Activated T-cell treated with anti-CD3 and anti-CD28 coated beads, Interleukin-2, amount 50 U/mL, for 48 hours (primary cell): ENCODE results near the gene OLFM4.

Experiments
- DNase-seq, 2 experiments: peaks; one replicate each; pipeline ENCODE4 v3.0.0-alpha.2; 2020

Gene OLFM4

DNA sequence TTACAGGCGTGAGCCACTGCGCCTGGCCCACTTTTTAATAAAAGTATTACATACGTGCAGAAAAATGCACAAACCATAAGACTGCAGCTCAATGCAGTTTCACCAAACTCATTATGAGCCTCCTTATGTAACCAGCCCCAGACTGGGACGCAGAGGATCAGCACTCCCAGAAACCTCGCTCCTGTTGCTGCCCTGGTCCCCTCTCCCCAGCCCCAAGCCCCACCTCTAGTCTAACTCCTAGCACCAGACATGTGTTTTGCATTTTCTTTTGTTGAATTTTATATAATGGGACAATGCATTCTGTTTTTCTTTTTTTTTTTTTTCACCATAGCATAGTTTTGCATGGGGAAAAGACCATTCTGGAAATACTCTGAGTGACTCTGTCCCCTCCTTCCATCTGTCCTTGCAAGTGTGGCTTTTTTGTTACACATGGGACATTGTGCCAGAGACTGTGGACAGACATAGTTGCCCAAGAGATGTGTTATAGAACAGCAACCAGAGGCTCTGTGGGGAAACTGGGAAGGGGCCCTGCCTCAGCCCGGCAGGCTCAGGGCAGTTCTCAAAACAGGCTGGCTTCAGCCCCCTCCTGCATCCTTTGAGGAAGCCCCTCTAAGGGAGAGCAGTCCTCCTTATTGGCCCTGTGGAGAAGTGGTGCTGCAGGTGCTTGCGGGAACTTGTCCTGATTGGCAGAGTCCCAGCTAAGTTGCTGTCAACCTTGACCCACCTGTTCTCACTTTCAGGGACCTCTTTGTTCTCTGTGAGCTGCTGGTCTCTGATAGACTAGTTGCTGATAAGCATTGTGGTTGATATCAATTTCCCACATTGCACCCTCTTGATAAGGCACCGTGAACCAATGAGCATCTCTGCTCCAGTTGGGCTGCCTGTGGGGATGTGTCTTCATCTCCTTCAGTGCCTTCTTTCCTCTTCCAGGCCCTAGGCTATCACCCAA, 13.8 kb upstream of the OLFM4 start:
- no peak for DNase-seq

DNA sequence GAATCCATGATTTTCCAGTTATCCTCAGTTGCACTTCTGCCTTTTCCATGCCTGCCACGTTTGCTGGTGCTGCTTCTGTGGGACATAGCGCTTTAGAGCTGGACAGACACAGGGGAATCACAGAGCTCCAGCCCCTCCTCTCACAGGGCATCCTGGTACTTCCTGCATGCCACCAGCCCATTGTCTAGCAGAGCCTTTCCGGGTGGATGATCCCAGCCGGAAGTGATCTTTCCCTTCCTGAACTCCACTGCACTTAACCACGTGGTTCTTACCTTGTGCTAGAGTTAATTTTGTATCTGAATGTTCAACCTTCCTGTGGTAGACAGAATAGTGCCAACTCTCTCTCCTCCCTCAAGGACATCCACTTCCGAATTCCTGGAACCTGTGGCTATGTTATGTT, 12.6 kb upstream of the OLFM4 start:
- no peak for DNase-seq

DNA sequence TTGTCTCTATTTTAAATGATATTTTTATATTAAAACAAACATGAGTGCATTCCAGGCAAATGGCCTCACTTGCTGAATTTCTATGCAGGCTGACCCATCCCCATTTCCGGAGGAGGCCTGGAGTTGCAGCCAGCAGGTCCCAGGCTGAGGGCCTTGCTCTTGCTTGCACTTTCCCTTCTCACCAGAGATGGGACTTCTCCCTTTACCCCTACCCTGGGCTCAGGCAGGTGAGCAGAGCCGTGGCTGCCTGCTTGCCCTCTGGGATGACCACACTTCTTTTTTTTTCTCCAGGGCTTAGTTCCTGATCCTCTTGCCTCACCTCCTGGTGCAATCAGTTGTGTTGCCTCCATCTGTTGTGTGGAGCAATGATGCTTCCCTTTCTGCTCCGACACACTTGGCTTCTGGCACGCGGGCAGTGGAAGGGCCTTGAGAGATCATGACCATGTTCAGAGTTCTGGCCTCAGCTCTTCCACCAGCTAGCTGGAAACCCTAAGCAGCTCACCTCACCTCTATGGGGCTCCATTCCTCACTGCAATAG, 11.1 kb upstream of the OLFM4 start:
- DNase-seq = no peak

DNA sequence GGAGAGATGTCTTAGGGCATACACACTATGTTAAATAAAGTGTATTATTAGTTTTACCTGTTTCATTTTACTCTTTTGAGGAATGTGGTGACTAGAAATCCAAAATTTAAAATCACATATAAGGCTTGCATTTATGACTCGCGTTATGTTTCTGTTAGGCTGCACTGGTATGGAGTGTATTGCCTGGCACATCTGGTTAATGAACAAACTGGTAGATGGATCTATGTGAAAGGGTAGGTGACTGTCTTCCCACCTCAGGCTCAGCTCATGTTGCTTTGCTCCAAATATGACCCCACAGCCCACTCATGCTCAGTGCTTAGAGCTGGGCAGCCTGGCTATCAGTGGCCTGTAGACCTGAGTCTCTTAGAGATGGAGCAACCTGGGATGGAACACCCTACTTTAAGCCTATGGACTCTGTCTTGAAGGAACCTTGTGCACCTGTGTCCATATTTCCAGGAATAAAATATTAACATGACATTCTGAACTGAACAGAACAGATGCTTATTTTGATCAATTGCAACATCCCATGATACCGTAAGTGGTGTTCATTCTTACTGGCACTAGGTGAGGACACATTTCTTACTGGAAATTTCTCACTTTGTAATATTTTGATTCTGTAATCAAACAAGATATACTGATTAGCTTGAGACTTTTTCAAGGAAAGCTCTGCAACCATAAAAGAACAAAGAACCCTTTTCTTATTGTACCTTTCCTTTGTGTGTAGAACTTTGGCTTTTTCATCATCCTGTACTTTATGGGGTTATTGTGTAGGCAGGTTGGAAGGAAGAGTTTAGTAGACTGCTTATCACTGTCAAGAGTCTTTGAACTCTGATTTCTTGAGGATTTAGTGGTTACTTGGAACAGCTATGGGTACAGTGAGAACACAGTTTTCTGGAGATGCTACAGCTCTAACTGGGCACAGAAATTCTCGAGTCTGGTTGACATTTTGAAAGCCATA, 9.6 kb upstream of the OLFM4 start:
- no peak for DNase-seq

GRCh38 chr13:53020764-53021335, 7.8 kb upstream of the OLFM4 start:
- no peak for DNase-seq

DNA sequence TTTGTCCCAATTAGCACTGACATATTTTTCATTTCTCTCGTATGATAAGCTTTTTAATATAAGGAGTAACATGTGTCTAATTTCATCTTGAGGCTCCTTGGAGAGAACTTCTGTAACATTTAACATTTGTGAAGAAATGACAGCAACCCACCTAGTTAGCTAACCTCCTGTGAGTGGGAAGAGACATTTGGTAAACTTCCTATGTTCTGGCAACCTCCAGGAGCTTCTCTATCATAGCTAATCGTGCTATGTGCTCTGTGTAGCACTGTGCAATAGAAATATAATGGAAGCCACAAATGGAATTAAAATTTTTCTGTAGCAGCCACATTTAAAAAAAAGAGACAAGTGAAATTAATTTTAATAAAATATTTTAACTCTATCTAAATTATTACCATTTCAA, 5.4 kb upstream of the OLFM4 start:
- DNase-seq = no peak

GRCh38 chr13:53028063-53028462, 550 bp upstream of the OLFM4 start:
- DNase-seq = no peak

DNA sequence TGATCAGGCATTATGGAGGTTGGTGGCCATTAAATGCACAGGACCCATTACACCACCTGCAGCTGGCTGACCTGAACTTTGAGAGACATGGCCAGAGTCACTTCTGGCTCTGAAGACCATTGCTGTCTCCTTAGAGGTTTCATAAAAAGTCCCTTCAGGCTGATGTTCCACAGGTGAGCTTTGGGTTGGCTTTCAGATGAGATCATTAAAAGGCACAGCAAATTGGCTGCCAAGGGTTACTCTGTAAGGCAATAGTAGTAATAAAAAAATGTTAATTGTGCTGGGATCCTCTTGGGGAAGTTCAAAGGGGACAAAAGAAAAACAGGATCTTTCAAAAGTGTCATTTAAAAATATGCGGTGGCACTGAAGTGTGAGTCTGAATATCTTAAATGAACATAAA, 4.2 kb downstream of the OLFM4 start:
- DNase-seq = no peak

GRCh38 chr13:53038993-53039392, 10.4 kb downstream of the OLFM4 start:
- no peak for DNase-seq

- no peak for DNase-seq
These were observed 13.4 kb downstream of the OLFM4 start for GRCh38 chr13:53041968-53042516.

DNA sequence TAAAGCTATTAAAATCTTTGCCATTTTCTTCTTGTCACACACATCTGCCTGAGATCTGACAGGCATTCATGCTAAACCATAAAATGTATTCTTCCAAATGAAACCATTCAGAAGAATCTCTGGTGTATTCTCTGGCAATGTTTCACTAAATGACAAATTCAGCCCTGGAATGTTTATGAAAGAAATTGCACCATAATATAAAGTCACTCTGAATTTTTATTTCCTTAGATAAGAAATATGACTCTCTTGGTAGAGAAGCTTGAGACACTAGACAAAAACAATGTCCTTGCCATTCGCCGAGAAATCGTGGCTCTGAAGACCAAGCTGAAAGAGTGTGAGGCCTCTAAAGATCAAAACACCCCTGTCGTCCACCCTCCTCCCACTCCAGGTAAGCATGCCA, 14.3 kb downstream of the OLFM4 start:
- no peak for DNase-seq

DNA sequence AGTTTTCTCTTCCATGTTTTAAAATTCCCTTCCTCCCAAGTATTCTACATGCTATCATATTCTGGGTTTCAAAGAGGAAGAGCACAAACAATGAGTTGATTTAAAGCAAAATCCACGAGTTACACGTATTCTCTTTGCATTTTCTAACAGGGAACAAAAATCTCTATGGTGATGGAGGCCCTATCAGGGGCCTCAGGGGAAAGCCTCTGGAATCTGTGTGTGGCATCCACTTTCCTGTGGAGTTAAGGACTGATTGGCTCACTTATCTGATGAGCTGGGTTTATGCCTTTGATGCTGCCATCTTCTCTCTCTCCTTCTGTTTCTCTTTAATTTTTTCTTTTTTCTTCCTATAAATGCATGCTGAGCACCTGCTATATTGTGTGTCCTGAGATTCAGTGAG, 14.8 kb downstream of the OLFM4 start:
- no peak for DNase-seq

- DNase-seq = no peak
These were observed 16.6 kb downstream of the OLFM4 start for GRCh38 chr13:53045189-53045588.

- no peak for DNase-seq
These were observed 20.3 kb downstream of the OLFM4 start for GRCh38 chr13:53048880-53049279.

GRCh38 chr13:53050151-53050550, 21.5 kb downstream of the OLFM4 start:
- no peak for DNase-seq

DNA sequence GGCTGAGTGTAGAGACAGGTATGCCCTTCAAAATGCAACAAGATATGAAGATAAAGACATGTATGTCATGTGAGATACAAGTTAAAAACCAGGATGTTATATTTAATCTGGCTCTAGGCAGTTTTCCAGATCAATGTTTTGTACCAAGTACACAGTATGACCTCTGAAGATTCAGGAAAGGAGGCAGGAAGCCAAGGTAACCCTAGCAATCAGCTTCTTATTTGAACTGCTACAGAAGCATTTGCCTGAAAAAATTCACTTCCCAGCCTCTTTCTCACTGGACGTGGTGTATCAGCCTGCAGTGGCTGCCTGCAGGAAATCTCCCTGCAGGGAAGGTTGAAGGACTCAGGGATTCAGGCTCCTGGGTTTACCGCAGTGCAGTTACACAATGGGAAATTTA, 24.1 kb downstream of the OLFM4 start:
- no peak for DNase-seq

DNA sequence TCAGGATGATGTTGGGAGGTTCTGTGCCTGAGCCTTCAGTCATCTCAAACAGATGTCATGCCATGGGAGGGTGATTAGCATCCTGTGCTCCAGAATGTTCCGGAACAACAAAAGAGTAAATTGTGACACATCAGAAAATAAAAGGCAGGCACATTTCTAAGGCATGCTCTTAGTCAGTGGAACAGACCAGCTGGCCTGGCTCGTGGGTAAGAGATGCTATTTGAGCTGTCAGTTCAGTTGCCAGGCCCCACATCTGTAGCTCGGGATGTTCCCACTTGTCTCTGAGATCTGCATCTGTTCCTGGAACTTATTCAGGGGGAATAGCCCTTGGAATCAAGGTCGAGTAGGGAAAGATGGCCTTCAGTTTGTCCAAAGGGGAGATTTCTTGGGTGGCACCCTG, 26.0 kb downstream of the OLFM4 start:
- no peak for DNase-seq

DNA sequence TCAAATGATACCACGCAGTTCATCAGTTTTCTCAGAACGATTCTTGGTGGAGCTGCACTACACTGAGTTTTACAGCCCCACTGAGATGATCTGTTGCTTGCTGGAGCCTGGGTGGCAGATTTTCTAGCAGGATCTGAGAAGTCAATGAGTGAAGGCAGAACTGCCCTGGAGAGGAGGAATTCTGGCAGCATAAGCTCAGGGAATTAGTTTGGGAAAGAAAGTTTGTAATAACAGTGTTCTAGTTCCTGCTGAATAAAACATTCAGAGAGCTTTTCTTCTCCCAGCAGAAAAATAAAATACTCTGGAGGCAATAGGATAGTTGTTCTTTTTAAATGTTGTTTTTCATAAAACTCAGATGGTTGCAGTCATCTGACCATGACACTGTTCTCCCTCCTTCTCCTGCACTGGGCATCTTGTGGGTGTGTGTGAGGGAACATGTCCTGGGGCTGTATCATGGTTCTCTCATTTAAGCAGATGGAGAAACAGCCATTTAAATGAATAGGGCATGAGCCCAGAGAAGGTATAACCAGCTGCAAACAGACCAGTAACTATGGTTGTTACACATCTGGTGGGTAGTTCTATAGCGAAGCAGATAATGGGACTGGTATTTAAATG, 29.6 kb downstream of the OLFM4 start:
- no peak for DNase-seq

GRCh38 chr13:53060840-53061490, 32.4 kb downstream of the OLFM4 start:
- DNase-seq = no peak

DNA sequence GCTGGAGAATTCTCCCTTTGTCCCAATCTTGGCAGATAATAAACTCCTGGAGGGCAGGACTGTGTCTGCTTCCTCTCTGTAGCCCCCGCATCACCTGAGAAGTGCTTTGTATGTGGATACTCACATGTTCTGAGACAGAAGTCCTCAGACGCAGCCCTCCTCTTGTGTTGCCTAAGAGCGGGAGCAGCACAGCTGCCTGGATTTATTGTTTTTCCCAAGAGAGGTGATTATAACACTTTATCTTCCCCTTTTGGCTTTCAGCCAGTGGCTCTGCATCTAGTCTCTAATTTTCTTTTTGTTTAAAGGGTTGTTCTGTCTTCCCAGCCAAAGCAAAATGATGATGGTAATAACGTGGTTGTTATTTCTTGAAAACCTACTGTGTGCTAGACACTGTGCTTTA, 36.1 kb downstream of the OLFM4 start:
- DNase-seq = no peak

DNA sequence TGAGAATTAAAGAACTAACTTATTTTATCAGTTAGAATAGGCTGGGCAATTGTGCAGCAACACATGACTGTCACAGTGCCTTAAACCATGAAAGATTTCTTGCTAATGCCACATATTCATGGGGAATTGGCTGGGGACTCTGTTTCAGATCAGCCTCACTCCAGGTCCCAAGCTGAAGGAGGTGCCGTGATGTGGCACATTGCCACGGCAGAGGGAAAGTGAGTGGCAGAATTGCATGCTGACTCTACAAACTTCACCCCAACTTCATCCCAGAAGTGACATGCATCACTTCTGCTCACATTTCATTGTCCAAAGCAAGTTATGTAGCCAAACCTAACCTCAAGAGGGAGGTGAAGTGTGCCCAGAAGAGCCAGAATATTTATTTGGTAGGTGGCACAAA, 37.8 kb downstream of the OLFM4 start:
- no peak for DNase-seq
